Measurements from ENCODE around the gene RPL22. TPM values are rescaled to one million over a fixed set of nuclear protein-coding genes. Genes with fewer than 3 reads are reported as not detected.

The RPL22 gene
- total and polyA plus RNA-seq, 2 of the 8 experiments (the other 6 are each of a cell fraction or from before 2014, with no cell fraction given) = 133 to 521 TPM

- TF ChIP-seq, protein P1, sequence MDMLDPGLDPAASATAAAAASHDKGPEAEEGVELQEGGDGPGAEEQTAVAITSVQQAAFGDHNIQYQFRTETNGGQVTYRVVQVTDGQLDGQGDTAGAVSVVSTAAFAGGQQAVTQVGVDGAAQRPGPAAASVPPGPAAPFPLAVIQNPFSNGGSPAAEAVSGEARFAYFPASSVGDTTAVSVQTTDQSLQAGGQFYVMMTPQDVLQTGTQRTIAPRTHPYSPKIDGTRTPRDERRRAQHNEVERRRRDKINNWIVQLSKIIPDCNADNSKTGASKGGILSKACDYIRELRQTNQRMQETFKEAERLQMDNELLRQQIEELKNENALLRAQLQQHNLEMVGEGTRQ (IDR thresholded peaks at IDR 0.05; ENCODE audit: low read length) = no peak
- TF ChIP-seq CBX5 (IDR thresholded peaks at IDR 0.05; ENCODE audit: low read depth, low read length) = no peak
- TF ChIP-seq EP300 (IDR thresholded peaks at IDR 0.05; ENCODE audit: borderline replicate concordance in 1 of 2, low read depth in 2 of 2, low read length in 2 of 2) = no peak
Observed at GRCh38 chr1:6148497-6149241, 50.7 kb downstream of the RPL22 start (continued).
